Suprapubic skin (tissue), 4 donors: ENCODE measurements around the gene SENP1. TPM values are rescaled to one million over a fixed set of nuclear protein-coding genes. Genes with fewer than 3 reads are reported as not detected.

ENCODE experiments used
- DNase-seq, 2 donors: peaks; one replicate each; pipeline ENCODE4 v3.0.0-alpha.2; 2019; ENCODE audit warnings: low spot score in 2 of 2
- H3K27ac ChIP-seq: fragments of 200-600 bp; sonication (generic); one replicate; pipeline ENCODE4 v1.5.1; 2019
- H3K27me3 ChIP-seq: fragments of 200-600 bp; sonication (generic); one replicate; pipeline ENCODE4 v1.5.1; 2019
- H3K36me3 ChIP-seq: fragments of 200-600 bp; sonication (generic); one replicate; pipeline ENCODE4 v1.5.1; 2019
- H3K4me1 ChIP-seq: fragments of 200-600 bp; sonication (generic); one replicate; pipeline ENCODE4 v1.5.1; 2019
- H3K4me3 ChIP-seq: fragments of 200-600 bp; sonication (generic); one replicate; pipeline ENCODE4 v1.5.1; 2019; ENCODE audit warnings: mild to moderate bottlenecking
- H3K9me3 ChIP-seq: fragments of 200-600 bp; sonication (generic); one replicate; pipeline ENCODE4 v1.5.1; 2019
- EP300 ChIP-seq: sonication (generic); formaldehyde crosslinking; IDR thresholded peaks from one replicate; pipeline ENCODE4 v1.6.1; 2017; ENCODE audit warnings: antibody characterized with exemption
- POLR2A ChIP-seq, 2 donors: fragments of 450-650 bp; IDR thresholded peaks; one replicate each; pipeline ENCODE4 v1.6.1; 2017; ENCODE audit warnings: antibody characterized with exemption in 2 of 2, mild to moderate bottlenecking in 2 of 2, moderate library complexity in 2 of 2
- POLR2AphosphoS5 ChIP-seq, 3 donors: sonication (generic); formaldehyde crosslinking; IDR thresholded peaks; one replicate each; pipeline ENCODE4 v1.6.1; 2017; ENCODE audit warnings: antibody characterized with exemption in 3 of 3
- WGBS: methylation state at CpG from one replicate; pipeline ENCODE4 v1.1.5; 2018; 5-methylcytosine and 5-hydroxymethylcytosine counted together
- total RNA-seq, 4 donors: library from RNA; depleted of rRNA; stranded (reverse); fragments of >200 nt; gene quantifications; one replicate each; pipeline ENCODE4 v1.1.0, GENCODE V29; 2016
- TF ChIP-seq, protein P1 (sequence below), 2 donors: fragments of 200-600 bp in 1 of 2; fragments of 450-650 bp in 1 of 2; sonication (generic) in 1 of 2; IDR thresholded peaks; one replicate each; pipeline ENCODE4 v1.5.1; 2016 to 2019; ENCODE audit warnings: antibody characterized with exemption in 2 of 2, mild to moderate bottlenecking in 1 of 2, moderate library complexity in 1 of 2

The SENP1 gene
- total RNA-seq, 4 donors from 2014 or later = 13.5 to 25.5 (median 20.0) TPM

DNA sequence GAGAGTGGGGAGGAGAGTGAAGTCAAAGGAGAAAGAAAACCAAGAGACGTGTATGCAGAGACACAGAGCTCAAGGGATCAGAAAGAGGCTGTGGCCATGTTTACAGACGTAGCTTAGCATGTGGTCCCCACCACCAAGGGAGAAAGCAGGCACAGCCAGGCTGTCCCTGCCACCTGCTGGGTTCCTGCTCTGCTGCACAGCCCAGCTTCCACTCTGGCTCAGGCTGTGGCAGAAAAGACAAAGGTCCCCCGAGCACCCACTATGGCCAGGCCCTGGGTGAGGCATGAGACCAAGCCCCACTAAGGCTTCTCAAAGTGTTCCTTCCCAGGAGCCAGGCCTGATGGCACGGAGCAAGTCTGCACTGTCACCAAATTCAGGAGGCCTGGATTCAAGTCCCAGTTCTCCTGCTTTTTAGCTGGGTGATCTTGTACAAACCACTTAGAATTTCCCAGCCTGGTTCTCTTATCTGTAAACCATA lies 75.7 kb downstream of the SENP1 start:
- WGBS = 70% methylated on average over 4 of the region's 4 CpGs
- Histone ChIP-seq H3K4me3 (no peak overlapping the region), H3K36me3 (no peaks in the 10 kb centered on the region), H3K27me3 (no peaks in the 10 kb centered on the region), H3K27ac (no peak overlapping the region), H3K9me3 (no peaks in the 10 kb centered on the region), H3K4me1 (no peaks in the 10 kb centered on the region)
- no peak for DNase-seq
- no peak for TF ChIP-seq EP300
- TF ChIP-seq, protein P1, sequence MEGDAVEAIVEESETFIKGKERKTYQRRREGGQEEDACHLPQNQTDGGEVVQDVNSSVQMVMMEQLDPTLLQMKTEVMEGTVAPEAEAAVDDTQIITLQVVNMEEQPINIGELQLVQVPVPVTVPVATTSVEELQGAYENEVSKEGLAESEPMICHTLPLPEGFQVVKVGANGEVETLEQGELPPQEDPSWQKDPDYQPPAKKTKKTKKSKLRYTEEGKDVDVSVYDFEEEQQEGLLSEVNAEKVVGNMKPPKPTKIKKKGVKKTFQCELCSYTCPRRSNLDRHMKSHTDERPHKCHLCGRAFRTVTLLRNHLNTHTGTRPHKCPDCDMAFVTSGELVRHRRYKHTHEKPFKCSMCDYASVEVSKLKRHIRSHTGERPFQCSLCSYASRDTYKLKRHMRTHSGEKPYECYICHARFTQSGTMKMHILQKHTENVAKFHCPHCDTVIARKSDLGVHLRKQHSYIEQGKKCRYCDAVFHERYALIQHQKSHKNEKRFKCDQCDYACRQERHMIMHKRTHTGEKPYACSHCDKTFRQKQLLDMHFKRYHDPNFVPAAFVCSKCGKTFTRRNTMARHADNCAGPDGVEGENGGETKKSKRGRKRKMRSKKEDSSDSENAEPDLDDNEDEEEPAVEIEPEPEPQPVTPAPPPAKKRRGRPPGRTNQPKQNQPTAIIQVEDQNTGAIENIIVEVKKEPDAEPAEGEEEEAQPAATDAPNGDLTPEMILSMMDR (IDR thresholded peaks at IDR 0.05) = no peak
- TF ChIP-seq POLR2A (IDR thresholded peaks at IDR 0.05) = no peak
- TF ChIP-seq POLR2AphosphoS5 (IDR thresholded peaks at IDR 0.05) = no peak

DNA sequence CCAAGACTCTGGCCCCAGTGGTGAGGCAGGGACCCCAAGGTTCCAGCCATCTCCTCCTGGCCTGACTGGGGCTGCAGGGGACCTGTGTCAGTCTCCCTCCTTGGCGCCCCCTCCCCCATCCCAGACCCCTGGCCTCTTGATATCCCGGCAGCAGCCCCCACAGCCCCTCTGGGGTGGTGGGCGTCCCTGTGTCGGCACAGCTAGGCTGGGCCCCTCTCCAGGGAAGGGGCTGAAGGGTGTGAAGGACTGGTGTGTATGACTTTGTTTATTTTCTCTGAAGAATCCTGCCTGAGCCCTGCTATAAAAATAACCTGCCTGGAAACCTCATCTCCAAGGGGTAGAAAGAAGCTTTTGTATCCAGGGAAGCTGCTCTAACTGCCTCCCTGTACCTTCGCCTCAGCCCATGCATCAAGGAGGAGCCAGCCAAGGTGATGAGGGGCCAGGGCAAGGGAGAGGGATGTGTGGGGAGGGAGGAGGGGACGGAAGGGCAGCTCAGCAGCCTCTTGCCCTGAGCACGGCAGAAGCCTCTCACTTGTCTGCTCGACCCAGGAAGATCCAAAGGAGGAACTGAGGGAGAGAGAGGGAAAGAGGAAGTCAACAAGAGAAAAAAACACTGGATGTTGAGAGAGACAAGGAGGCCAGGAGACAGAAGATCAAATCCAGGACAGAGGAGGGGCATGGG lies 76.2 kb downstream of the SENP1 start:
- H3K4me3 ChIP-seq = no peak overlapping the region
- H3K27me3 ChIP-seq = no peaks in the 10 kb centered on the region
- no peaks in the 10 kb centered on the region for H3K4me1 ChIP-seq
- WGBS = 73% methylated on average over 5 of the region's 8 CpGs
- no peaks in the 10 kb centered on the region for H3K9me3 ChIP-seq
- H3K27ac ChIP-seq = no peak overlapping the region
- no peak for DNase-seq
- no peaks in the 10 kb centered on the region for H3K36me3 ChIP-seq
- TF ChIP-seq POLR2AphosphoS5 (IDR thresholded peaks at IDR 0.05) (no peak), EP300 (no peak), POLR2A (IDR thresholded peaks at IDR 0.05) (no peak)
- TF ChIP-seq, protein P1 (IDR thresholded peaks at IDR 0.05) = no peak

DNA sequence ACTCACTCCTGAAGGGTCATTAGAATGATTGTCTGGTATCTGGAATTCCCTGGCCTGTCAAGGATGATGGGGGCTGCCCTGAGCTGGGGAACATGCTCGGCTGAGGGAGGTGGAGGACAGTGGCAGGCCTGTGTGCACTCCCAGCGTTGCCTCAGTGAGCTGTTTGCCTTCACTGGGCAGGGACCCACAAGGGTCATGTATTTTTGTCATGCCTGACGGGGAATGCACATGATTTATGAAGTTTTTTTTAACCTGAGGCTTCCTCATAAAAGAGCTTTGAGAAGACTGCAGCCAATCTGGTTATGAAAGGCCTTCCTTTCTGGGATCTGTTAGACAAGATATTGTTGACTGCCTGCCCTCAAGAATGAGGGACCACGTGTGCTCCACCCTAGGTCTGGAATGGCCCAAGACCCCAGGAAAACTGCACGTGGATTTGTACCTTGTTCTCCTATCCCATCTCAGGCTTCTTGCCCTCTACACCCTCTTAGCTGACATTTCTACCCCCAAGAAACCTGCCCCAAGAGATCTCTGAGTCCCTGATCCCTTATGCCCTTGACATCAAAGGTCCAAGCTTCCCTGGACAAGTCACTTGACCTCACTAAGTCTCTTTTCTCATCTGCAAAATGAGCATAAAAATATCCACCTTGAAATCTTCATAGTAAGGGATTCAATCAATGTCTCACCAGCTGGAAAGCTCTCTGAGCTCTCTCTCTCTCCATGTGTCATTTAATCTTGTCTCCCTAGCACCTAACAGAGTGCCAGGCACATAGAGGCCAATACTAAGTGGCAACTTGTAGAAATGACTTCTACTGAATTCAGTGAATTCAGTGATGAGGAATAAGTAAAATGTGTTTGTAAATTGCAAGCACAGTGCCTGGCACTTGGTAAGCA lies 77.1 kb downstream of the SENP1 start:
- H3K27ac ChIP-seq = no peak overlapping the region
- H3K4me1 ChIP-seq = no peaks in the 10 kb centered on the region

DNA sequence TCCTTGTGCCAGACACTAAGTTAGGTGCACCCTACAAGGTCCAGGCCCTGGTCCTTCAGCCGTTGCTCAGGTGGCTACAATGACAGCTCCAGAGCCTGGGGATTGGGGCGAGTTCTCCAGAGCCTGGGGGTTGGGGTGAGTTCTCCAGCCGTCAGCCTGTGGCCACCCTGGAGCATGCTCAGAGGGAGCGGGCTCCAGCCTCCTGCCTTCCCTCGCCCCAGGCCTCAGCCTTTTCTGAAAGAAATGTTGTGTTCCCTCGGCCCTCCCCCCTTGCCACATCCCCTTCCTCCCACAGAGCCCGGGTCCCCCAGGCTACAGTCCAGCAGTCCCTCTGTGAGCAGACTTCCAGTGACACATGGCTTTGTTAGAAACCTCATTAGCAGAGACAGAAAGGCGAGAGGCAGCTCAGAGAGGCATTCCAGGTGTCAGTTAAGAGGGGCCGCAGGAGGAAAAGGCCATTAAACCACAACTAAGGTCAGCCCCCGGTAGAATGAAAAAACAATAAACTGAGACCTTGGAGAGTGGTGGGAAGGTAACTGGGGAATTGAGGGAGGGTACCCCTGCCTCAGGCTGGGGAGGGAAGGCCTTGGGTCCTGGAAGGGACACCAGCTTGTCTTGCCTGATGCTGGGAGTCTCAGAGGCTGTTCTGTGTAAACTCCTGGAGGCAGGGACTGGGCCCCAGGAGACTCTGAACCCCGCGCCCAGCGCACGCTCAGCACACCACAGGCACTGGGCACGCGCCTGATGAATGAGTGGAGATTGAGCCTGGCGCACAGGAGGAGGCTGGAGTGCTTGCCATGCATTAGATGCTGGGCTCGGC lies 78.5 kb downstream of the SENP1 start:
- no peak for DNase-seq
- TF ChIP-seq POLR2AphosphoS5 (IDR thresholded peaks at IDR 0.05) (no peak), POLR2A (IDR thresholded peaks at IDR 0.05) (no peak), EP300 (no peak)
- TF ChIP-seq, protein P1 (IDR thresholded peaks at IDR 0.05) = no peak
- Histone ChIP-seq H3K4me1 (no peaks in the 10 kb centered on the region), H3K9me3 (no peaks in the 10 kb centered on the region), H3K36me3 (no peaks in the 10 kb centered on the region), H3K4me3 (no peak overlapping the region), H3K27ac (no peak overlapping the region), H3K27me3 (peaks cover 11% of the 10 kb centered on the region)
- 73% methylated on average over 9 of the region's 18 CpGs for WGBS

More for the DNA sequence above, 77.1 kb downstream of the SENP1 start:
- Histone ChIP-seq H3K27me3 (no peaks in the 10 kb centered on the region), H3K9me3 (no peaks in the 10 kb centered on the region), H3K36me3 (no peaks in the 10 kb centered on the region), H3K4me3 (no peak overlapping the region)
- DNase-seq = no peak
- WGBS = 47% methylated on average over 5 of the region's 5 CpGs
- no peak for TF ChIP-seq EP300
- TF ChIP-seq POLR2AphosphoS5 (IDR thresholded peaks at IDR 0.05) = no peak
- TF ChIP-seq, protein P1 (IDR thresholded peaks at IDR 0.05) = no peak
- no peak for TF ChIP-seq POLR2A (IDR thresholded peaks at IDR 0.05)
